VCaP (cell line): ENCODE results near the gene SETD7.
"Not testable (repeated sequence)": the region's sequence is repeated elsewhere in the genome, so short reads cannot be mapped to it uniquely, and the experiment has no call there.

Experiments
- H3K27ac ChIP-seq: fragments of 450-650 bp; 2 replicates; pipeline ENCODE4 v1.5.1; 2017
- TF ChIP-seq, protein P1 (sequence below): fragments of 450-650 bp; conservative IDR thresholded peaks from 2 replicates; pipeline ENCODE4 v1.5.1; 2017; ENCODE audit warnings: mild to moderate bottlenecking, moderate library complexity

Gene SETD7

DNA sequence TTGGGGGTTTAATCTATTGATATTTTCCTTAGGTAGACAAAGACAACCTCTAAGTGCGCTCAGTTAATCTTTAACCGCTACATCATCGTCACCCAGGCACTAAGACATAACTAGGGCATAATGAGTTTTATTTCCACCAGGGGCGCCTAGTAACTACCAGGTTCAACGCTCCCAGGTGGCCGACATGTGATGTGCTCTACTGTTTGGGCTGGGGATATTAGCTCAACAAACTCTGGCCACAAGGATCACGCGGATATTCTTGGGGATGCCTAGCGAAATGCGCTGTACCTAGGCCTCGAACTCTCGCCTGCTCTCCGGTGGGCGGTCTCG is 103.0 kb downstream of the SETD7 start:
- H3K27ac ChIP-seq = peak overlapping the region; percentile 91
- TF ChIP-seq, protein P1, sequence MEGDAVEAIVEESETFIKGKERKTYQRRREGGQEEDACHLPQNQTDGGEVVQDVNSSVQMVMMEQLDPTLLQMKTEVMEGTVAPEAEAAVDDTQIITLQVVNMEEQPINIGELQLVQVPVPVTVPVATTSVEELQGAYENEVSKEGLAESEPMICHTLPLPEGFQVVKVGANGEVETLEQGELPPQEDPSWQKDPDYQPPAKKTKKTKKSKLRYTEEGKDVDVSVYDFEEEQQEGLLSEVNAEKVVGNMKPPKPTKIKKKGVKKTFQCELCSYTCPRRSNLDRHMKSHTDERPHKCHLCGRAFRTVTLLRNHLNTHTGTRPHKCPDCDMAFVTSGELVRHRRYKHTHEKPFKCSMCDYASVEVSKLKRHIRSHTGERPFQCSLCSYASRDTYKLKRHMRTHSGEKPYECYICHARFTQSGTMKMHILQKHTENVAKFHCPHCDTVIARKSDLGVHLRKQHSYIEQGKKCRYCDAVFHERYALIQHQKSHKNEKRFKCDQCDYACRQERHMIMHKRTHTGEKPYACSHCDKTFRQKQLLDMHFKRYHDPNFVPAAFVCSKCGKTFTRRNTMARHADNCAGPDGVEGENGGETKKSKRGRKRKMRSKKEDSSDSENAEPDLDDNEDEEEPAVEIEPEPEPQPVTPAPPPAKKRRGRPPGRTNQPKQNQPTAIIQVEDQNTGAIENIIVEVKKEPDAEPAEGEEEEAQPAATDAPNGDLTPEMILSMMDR = peak; percentile 66

DNA sequence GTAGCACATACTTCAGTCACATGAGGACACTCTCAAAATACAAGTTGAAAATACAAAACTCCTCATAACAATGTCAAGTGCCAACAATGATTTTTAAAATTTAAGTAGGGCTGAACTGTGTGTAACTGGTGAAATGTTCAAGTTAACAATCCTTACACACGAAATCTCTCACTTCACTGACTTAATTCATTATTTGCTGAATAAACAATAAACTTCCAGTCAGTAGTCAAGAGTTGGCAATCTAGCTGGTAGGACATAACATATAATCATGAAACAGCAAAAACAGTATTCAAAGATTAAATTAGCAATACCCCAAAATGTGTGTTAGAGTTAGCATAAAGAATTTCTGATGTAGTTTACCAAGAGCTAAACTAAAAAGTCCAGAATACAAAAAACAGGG is 104.0 kb downstream of the SETD7 start:
- H3K27ac ChIP-seq = peak overlapping the region; percentile 91
- TF ChIP-seq, protein P1 = no peak

DNA sequence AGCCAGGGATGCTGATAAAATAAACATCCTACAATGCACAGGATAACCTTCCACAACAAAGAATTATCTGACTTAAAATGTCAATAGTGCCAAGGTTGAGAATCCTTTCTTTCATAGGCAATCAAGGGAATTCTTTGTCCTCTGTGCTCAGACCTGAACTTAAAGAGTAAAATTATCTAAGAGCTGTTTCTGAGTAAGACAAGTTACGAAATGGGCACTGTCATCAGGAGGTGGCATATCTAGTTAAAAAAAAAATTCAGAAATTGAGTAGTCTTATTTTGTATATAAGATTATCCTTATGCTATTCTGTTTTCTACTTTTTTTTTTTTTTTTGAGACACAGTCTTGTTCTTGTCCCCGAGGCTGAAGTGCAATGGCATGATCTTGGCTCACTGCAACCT is 105.4 kb downstream of the SETD7 start:
- peak overlapping the region; percentile 91; the same call in 1 of the 2 replicates for H3K27ac ChIP-seq
- TF ChIP-seq, protein P1 = no peak

DNA sequence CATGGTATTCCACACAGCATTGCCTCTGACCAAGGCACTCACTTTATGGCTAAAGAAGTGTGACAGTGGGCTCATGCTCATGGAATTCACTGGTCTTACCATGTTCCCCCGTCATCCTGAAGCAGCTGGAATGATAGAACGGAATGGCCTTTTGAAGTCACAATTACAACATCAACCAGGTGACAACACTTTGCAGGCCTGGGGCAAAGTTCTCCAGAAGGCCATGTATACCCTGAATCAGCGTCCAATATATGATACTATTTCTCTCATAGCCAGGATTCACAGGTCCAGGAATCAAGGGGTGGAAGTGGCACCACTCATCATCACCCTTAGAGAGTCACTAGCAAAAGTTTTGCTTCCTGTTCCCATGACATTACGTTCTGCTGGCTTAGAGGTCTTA is 108.9 kb downstream of the SETD7 start:
- H3K27ac ChIP-seq = not testable (repeated sequence)
